Heart left ventricle (tissue), 16 donors: ENCODE data around the gene HOOK1. TPM values are rescaled to one million over a fixed set of nuclear protein-coding genes. Genes with fewer than 3 reads are reported as not detected.

Experiments
- ATAC-seq, 4 donors: fragments of 200-7000 bp; cut with Tn5 transposase; one replicate each; pipeline ENCODE4 v1.9.1; 2020 to 2022; ENCODE audit warnings: moderate library complexity in 4 of 4, mild to moderate bottlenecking in 3 of 4, moderate number of reproducible peaks in 1 of 4
- DNase-seq, 5 donors: peaks; one replicate each; pipeline ENCODE4 v3.0.0-alpha.2; 2020
- H3K27ac ChIP-seq, 12 donors: fragments of 200-600 bp; sonication (generic) in 4 of 12; one replicate each; pipeline versions ENCODE4 v1.5.0 to v1.8.0; 2016 to 2022; ENCODE audit warnings: mild to moderate bottlenecking in 2 of 12
- H3K27me3 ChIP-seq, 9 donors: fragments of 200-600 bp; sonication (generic) in 2 of 9; one replicate each; pipeline versions ENCODE4 v1.5.1 to v1.8.0; 2016 to 2022; ENCODE audit warnings: mild to moderate bottlenecking in 3 of 9
- H3K36me3 ChIP-seq, 9 donors: fragments of 200-600 bp; sonication (generic) in 2 of 9; one replicate each; pipeline versions ENCODE4 v1.5.0 to v1.8.0; 2018 to 2022; ENCODE audit warnings: mild to moderate bottlenecking in 2 of 9
- H3K4me1 ChIP-seq, 12 donors: fragments of 200-600 bp; sonication (generic) in 4 of 12; one replicate each; pipeline versions ENCODE4 v1.5.0 to v1.8.0; 2016 to 2022; ENCODE audit warnings: mild to moderate bottlenecking in 3 of 12
- H3K4me3 ChIP-seq, 12 donors: fragments of 200-600 bp; sonication (generic) in 4 of 12; one replicate each; pipeline versions ENCODE4 v1.5.0 to v1.8.0; 2017 to 2022; ENCODE audit warnings: mild to moderate bottlenecking in 9 of 12, moderate library complexity in 4 of 12
- H3K9me3 ChIP-seq, 12 donors: fragments of 200-600 bp; sonication (generic) in 4 of 12; one replicate each; pipeline versions ENCODE4 v1.5.0 to v1.8.0; 2016 to 2022; ENCODE audit warnings: mild to moderate bottlenecking in 1 of 12
- POLR2A ChIP-seq, 2 donors: fragments of 450-650 bp; IDR thresholded peaks; one replicate each; pipeline ENCODE4 v1.6.1; 2017; ENCODE audit warnings: antibody characterized with exemption in 2 of 2, mild to moderate bottlenecking in 2 of 2, moderate library complexity in 2 of 2
- WGBS, 4 donors: extraction: QIAGEN DNeasy Blood & Tissue Kit in 2 of 4; methylation state at CpG; one replicate each; pipeline versions ENCODE4 v1.1.5 to v1.1.7; 2013 to 2018; 5-methylcytosine and 5-hydroxymethylcytosine counted together
- intact Hi-C, 10 donors: fragments of 100-400 bp; cut with DNase I; formaldehyde crosslinking; loops; one replicate each; pipeline versions ENCODE4 v1.11.1 to v1.14.2; 2022
- polyA plus RNA-seq, 2 donors: library from polyadenylated mRNA; stranded (reverse); fragments of 200-250 nt; gene quantifications; one replicate each; pipeline ENCODE4 v1.2.3, GENCODE V29; 2013
- total RNA-seq, 9 donors: library from RNA; depleted of rRNA in 2 of 9; stranded (reverse); fragments of >200 nt in 2 of 9; fragmentation: NEBNext Ultra II Directional in 3 of 9; extraction: Animal tissue kit (Norgen Biotek cat#: 25700) in 3 of 9; gene quantifications; one replicate each; pipeline versions ENCODE4 v1.1.0 to v1.2.4, GENCODE V29; 2016 to 2023
- TF ChIP-seq, protein P1 (sequence below), 12 donors: fragments of 200-600 bp; sonication (generic) in 4 of 12; IDR thresholded peaks; one replicate each; pipeline versions ENCODE4 v1.5.0 to v1.8.0; 2018 to 2022; ENCODE audit warnings: antibody characterized with exemption in 12 of 12, mild to moderate bottlenecking in 5 of 12
- donor health status: ischemic (EF 13 %, LVEDD 7.1; RV severe dilation, severe dysfunction).
- donor health status: healthy with polysubstance abuse.
- donor health status: DM: no; HTN: yes; CAD: no.
- donor health status: DM: no; HTN: no; CAD: no.
- donor health status: ischemic (EF 25% LVEDD 6.9; RV normal size, moderate dysfunction).
- donor health status: ischemic (EF 25% LVEDD 5.7; RV mildly dilated, moderate dysfunction).
- donor health status: healthy.
- donor health status: DM: yes; HTN: yes; CAD: no.
- donor health status: ischemic (EF 35%, LVEDD 5.7; RV mildly dilated, moderate dysfunction).
- donor health status: nonischemic (EF 11% LVEDD 7.7; RV severe dilation, severe dysfunction).
- donor health status: DM: yes; HTN: yes; CAD: no.
- donor health status: PGD.
- donor health status: ischemic (EF 29% LVEDD 5.4; RV normal size, mild dysfunction).
- donor health status: nonischemic (EF 23%, LVEDD 6.1; RV moderate dilation, normal function).

The HOOK1 gene
- total and polyA plus RNA-seq, 11 donors = 0.89 to 4.8 (median 3.3) TPM

DNA sequence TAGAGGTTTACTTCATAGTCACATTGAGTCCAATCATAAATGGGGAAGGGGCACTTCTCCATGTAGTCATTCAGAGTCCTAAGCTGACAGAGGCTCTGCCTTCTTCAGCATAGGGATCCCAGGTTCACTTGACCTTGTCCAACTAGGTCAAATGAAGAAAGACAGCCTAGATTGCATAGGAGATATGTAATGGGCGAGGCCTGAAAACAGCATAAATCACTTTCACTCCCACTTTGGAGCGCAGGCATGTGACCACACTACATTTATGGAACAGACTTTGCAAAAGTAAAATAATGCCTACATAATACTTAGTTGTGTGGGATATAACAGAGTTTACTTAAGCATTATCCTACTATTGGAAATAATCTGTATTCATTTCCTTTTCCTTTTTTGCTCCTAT, 51.7 kb downstream of the HOOK1 start:
- Histone ChIP-seq H3K27ac (no peak overlapping the region), H3K27me3 (no peaks in the 10 kb centered on the region), H3K9me3 (no peaks in the 10 kb centered on the region), H3K36me3 (peaks cover 0 to 4% (median 0%) of the 10 kb centered on the region in 9 donors), H3K4me1 (no peaks in the 10 kb centered on the region), H3K4me3 (no peak overlapping the region)
- WGBS, 4 donors = 91 to 98% (median 96%) methylated on average over 2 of the region's 2 CpGs
- no peak for DNase-seq
- TF ChIP-seq, protein P1, sequence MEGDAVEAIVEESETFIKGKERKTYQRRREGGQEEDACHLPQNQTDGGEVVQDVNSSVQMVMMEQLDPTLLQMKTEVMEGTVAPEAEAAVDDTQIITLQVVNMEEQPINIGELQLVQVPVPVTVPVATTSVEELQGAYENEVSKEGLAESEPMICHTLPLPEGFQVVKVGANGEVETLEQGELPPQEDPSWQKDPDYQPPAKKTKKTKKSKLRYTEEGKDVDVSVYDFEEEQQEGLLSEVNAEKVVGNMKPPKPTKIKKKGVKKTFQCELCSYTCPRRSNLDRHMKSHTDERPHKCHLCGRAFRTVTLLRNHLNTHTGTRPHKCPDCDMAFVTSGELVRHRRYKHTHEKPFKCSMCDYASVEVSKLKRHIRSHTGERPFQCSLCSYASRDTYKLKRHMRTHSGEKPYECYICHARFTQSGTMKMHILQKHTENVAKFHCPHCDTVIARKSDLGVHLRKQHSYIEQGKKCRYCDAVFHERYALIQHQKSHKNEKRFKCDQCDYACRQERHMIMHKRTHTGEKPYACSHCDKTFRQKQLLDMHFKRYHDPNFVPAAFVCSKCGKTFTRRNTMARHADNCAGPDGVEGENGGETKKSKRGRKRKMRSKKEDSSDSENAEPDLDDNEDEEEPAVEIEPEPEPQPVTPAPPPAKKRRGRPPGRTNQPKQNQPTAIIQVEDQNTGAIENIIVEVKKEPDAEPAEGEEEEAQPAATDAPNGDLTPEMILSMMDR (IDR thresholded peaks at IDR 0.05) = no peak
- TF ChIP-seq POLR2A (IDR thresholded peaks at IDR 0.05) = no peak
- ATAC-seq = no peak
- intact Hi-C loops = no loop called here

DNA sequence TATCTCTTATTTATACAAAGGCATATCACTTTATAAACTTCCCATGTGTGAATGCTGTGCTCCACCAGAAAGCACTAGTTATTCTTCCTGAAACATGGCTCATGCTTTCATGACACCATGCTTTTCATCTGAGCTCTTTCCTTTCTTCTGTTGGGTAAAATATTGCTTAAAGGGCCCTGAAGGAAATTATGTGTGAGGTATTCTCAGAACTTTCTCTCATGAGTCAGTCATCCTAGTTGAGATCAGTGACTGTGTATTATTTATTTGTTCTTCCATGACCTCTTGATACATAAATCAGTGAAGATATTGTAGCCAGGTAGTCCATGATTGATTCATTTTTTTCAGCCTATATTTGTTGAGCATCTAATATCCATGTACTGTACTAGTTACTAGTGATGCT, 57.0 kb downstream of the HOOK1 start:
- no peaks in the 10 kb centered on the region for H3K36me3 ChIP-seq

DNA sequence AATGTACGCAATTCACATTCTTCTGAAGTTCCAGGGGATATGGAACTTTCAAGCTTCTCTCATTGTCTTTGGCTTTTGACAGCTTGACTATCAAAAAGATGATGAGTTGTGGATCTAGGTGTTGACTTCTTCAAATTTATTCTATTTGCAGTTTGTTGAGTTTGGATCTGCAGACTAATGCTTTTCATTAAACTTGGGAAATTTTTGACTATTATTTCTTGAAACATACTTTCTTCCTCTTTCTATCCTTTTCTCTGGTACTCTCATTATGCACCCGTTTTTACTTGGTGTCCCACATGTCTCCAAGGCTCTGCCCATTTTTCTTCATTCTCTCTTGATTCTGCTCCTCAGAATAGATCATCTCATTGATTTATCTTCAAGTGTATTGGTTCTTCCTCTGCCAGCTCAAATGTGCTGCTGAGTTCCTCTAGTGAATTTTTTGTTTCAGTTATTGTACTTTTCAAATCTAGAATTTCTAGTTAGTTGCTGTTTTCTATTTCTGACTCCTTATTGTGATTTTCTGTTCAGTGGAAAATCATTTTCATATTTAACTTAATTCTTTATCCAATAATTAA, 62.4 kb downstream of the HOOK1 start:
- Histone ChIP-seq H3K27me3 (no peaks in the 10 kb centered on the region), H3K4me1 (peaks cover 0 to 5% (median 0%) of the 10 kb centered on the region in 12 donors), H3K27ac (no peak overlapping the region), H3K36me3 (no peaks in the 10 kb centered on the region), H3K4me3 (no peak overlapping the region), H3K9me3 (peaks cover 0 to 22% (median 11%) of the 10 kb centered on the region in 12 donors)
- no peak for TF ChIP-seq POLR2A (IDR thresholded peaks at IDR 0.05)
- DNase-seq = no peak
- 85 to 94% (median 89%) methylated on average over 2 of the region's 2 CpGs for WGBS, 4 donors
- no peak for ATAC-seq
- intact Hi-C loops = no loop called here

More for the DNA sequence above, 57.0 kb downstream of the HOOK1 start:
- Histone ChIP-seq H3K9me3 (peaks cover 0 to 6% (median 2%) of the 10 kb centered on the region in 12 donors), H3K4me3 (no peak overlapping the region), H3K27me3 (no peaks in the 10 kb centered on the region), H3K27ac (no peak overlapping the region), H3K4me1 (no peaks in the 10 kb centered on the region)
- intact Hi-C loops = no loop called here
- ATAC-seq (no peak), DNase-seq (no peak)
- TF ChIP-seq POLR2A (IDR thresholded peaks at IDR 0.05) = no peak
- TF ChIP-seq, protein P1 (IDR thresholded peaks at IDR 0.05) = no peak

DNA sequence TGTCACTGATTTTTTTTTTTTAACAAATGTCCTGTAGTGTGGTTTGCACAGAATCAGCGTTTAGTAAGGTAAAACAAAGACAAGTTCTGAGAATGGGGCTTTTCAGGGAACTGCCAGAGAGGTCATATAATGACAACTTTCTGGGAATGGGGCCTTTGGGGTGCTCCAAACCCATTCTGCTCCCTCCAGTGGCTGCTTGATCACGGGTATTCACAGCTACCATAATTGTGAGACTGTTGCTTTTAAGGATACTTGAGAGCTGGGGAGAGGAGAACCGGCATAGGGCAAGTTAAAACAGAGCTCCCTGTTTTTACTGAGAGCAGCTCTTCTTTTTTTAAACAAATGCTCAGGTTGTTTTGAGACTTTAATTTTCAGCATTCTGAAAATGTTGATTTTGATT, 63.6 kb downstream of the HOOK1 start:
- no peak overlapping the region for H3K27ac ChIP-seq
- no peak overlapping the region for H3K4me3 ChIP-seq
- intact Hi-C loops = loop anchor here in 2 of 10 donors (2.0 kb wide), 1 partner anchor 68 kb away; no protein-coding TSS in a partner anchor
- no peaks in the 10 kb centered on the region for H3K36me3 ChIP-seq
- H3K9me3 ChIP-seq = peaks cover 0 to 22% (median 11%) of the 10 kb centered on the region in 12 donors
- H3K27me3 ChIP-seq = no peaks in the 10 kb centered on the region
- 85 to 89% (median 87%) methylated on average over 3 of the region's 3 CpGs for WGBS, 4 donors
- DNase-seq (no peak), ATAC-seq (no peak)
- no peak for TF ChIP-seq POLR2A (IDR thresholded peaks at IDR 0.05)
- TF ChIP-seq, protein P1 (IDR thresholded peaks at IDR 0.05) = no peak
- H3K4me1 ChIP-seq = peaks cover 0 to 5% (median 0%) of the 10 kb centered on the region in 12 donors
